ENCODE measurements around the gene MNX1. TPM values are rescaled to one million over a fixed set of nuclear protein-coding genes. Genes with fewer than 3 reads are reported as not detected.

Gene MNX1
- total RNA-seq, 1 experiment from 2014 or later: not detected

- ChIA-PET POLR2A (ENCODE audit: low non-redundant PET) (no interaction called here), CTCF (no interaction called here)
- BruUV-seq (replicated peaks): no TSS peak
Observed at GRCh38 chr7:157000741-157001653, 9.5 kb downstream of the MNX1 start.

DNA sequence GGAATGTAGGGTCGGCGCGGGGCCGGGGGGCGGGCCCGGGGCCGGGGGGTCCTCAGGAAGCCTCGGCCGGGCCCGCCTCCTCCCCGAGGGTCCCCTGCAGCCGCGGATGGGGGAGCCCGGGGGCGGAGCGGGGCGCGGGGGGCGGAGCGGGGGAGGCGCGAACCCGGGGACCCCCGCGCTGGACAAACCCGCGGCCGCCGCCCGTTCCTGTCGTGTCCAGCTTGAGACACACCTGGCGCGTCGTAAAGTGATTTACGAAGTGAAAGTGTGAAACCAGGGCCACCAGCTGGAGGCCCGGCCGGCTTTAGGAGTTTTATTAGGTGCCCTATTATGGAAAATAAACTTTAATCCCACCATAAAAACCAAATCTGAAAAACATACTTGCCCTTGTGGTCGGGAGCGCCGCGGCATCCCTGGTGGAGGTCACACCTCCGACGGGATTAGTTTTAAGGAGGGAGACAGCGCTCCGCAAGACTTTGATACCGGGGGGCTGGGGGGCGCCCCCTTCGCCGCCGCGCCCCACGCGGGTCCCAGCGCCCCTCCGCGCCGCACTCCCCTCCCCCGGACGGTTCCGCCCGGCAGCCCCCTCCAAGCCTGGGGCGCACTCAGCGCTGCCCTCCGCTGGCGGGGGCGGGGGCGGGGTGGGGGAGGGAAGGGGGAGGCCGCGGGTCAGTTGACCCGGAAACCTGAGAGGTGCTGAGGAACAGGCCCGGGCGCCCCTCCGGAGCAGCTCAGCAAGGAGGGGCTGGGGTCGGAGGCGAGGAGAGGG lies 10.3 kb downstream of the MNX1 start:
- H3K9me3 ChIP-seq (ENCODE audit: low read depth, low read length, poor library complexity, severe bottlenecking): no peaks in the 10 kb centered on the region
- ChIA-PET POLR2A (ENCODE audit: low non-redundant PET) (no interaction called here), CTCF (no interaction called here)
- intact Hi-C loops (cut with micrococcal nuclease; ENCODE audit: unreplicated experiment): no loop called here
- peaks cover 95% of the 10 kb centered on the region for H3K27me3 ChIP-seq (replicated peaks; ENCODE audit: insufficient read depth, low read depth, low read length, poor library complexity)
- no peaks in the 10 kb centered on the region for H3K4me1 ChIP-seq (ENCODE audit: insufficient read depth, low read length, poor library complexity, severe bottlenecking)
- no TSS peak for BruUV-seq (replicated peaks)
- TF ChIP-seq EZH2 (IDR thresholded peaks at IDR 0.05; ENCODE audit: borderline replicate concordance, low read depth, low read length, poor library complexity, severe bottlenecking): peak; percentile 92
- TF ChIP-seq CTCF (conservative IDR thresholded peaks at IDR 0.05; ENCODE audit: low read depth, low read length): no peak
- no peak overlapping the region for H3K27ac ChIP-seq (ENCODE audit: low read depth, low read length, poor library complexity, severe bottlenecking)
- H3K4me3 ChIP-seq (ENCODE audit: low read depth, low read length, poor library complexity, severe bottlenecking): peak overlapping the region; percentile 24
- no peaks in the 10 kb centered on the region for H3K36me3 ChIP-seq (ENCODE audit: insufficient read depth, low read length, poor library complexity, severe bottlenecking)
- no peak for DNase-seq (ENCODE audit: low spot score)

More at GRCh38 chr7:157000741-157001653, 9.5 kb downstream of the MNX1 start:
- no peaks in the 10 kb centered on the region for H3K36me3 ChIP-seq (ENCODE audit: insufficient read depth, low read length, poor library complexity, severe bottlenecking)
- DNase-seq (ENCODE audit: low spot score): no peak
- H3K27me3 ChIP-seq (replicated peaks; ENCODE audit: insufficient read depth, low read depth, low read length, poor library complexity): peaks cover 97% of the 10 kb centered on the region
- H3K4me1 ChIP-seq (ENCODE audit: insufficient read depth, low read length, poor library complexity, severe bottlenecking): no peaks in the 10 kb centered on the region
- intact Hi-C loops (cut with micrococcal nuclease; ENCODE audit: unreplicated experiment): no loop called here
- H3K4me3 ChIP-seq (ENCODE audit: low read depth, low read length, poor library complexity, severe bottlenecking): no peak overlapping the region
- TF ChIP-seq CTCF (conservative IDR thresholded peaks at IDR 0.05; ENCODE audit: low read depth, low read length): no peak
- peak; percentile 46 for TF ChIP-seq EZH2 (IDR thresholded peaks at IDR 0.05; ENCODE audit: borderline replicate concordance, low read depth, low read length, poor library complexity, severe bottlenecking)
- no peaks in the 10 kb centered on the region for H3K9me3 ChIP-seq (ENCODE audit: low read depth, low read length, poor library complexity, severe bottlenecking)
- no peak overlapping the region for H3K27ac ChIP-seq (ENCODE audit: low read depth, low read length, poor library complexity, severe bottlenecking)

GRCh38 chr7:156998988-156999957 lies 11.2 kb downstream of the MNX1 start:
- no peak overlapping the region for H3K27ac ChIP-seq (ENCODE audit: low read depth, low read length, poor library complexity, severe bottlenecking)
- no peaks in the 10 kb centered on the region for H3K4me1 ChIP-seq (ENCODE audit: insufficient read depth, low read length, poor library complexity, severe bottlenecking)
- no peak for DNase-seq (ENCODE audit: low spot score)
- no peaks in the 10 kb centered on the region for H3K9me3 ChIP-seq (ENCODE audit: low read depth, low read length, poor library complexity, severe bottlenecking)
- CTCF ChIA-PET: no interaction called here
- H3K4me3 ChIP-seq (ENCODE audit: low read depth, low read length, poor library complexity, severe bottlenecking): peak overlapping the region; percentile 24
- intact Hi-C loops (cut with micrococcal nuclease; ENCODE audit: unreplicated experiment): no loop called here
- peaks cover 87% of the 10 kb centered on the region for H3K27me3 ChIP-seq (replicated peaks; ENCODE audit: insufficient read depth, low read depth, low read length, poor library complexity)
- POLR2A ChIA-PET (ENCODE audit: low non-redundant PET): interaction anchor here (0.6 kb wide), 1 partner anchor 272 kb away, joined by 3 read pairs; no protein-coding TSS in a partner anchor
- TF ChIP-seq CTCF (conservative IDR thresholded peaks at IDR 0.05; ENCODE audit: low read depth, low read length): no peak
- no peak for TF ChIP-seq EZH2 (IDR thresholded peaks at IDR 0.05; ENCODE audit: borderline replicate concordance, low read depth, low read length, poor library complexity, severe bottlenecking)
- no TSS peak for BruUV-seq (replicated peaks)
- H3K36me3 ChIP-seq (ENCODE audit: insufficient read depth, low read length, poor library complexity, severe bottlenecking): no peaks in the 10 kb centered on the region

Measured in A673 (cell line).